Thyroid gland (tissue), 4 donors: ENCODE data around the gene HECTD3. TPM values are rescaled to one million over a fixed set of nuclear protein-coding genes. Genes with fewer than 3 reads are reported as not detected.
"Not testable (repeated sequence)": the region's sequence is repeated elsewhere in the genome, so short reads cannot be mapped to it uniquely, and the experiment has no call there.

Experiments
- DNase-seq, 2 donors: peaks; one replicate each; pipeline ENCODE4 v3.0.0-alpha.2; 2019
- H3K27ac ChIP-seq, 3 donors: fragments of 200-600 bp; sonication (generic); 1 replicate in 2 of 3; 2 replicates in 1 of 3; pipeline ENCODE4 v1.5.1; 2016 to 2019; ENCODE audit warnings: mild to moderate bottlenecking in 1 of 3, moderate library complexity in 1 of 3
- H3K27me3 ChIP-seq: fragments of 200-600 bp; sonication (generic); one replicate; pipeline ENCODE4 v1.5.1; 2019
- H3K36me3 ChIP-seq, 2 donors: fragments of 200-600 bp; sonication (generic); one replicate each; pipeline ENCODE4 v1.5.1; 2016 to 2019
- H3K4me1 ChIP-seq, 2 donors: fragments of 200-600 bp; sonication (generic); one replicate each; pipeline ENCODE4 v1.5.1; 2017 to 2019
- H3K4me3 ChIP-seq, 3 donors: fragments of 200-600 bp; sonication (generic); replicated peaks in 1 of 3; 1 replicate in 2 of 3; 2 replicates in 1 of 3; pipeline ENCODE4 v1.5.1; 2016; ENCODE audit warnings: mild to moderate bottlenecking in 1 of 3
- H3K9me3 ChIP-seq: fragments of 200-600 bp; sonication (generic); one replicate; pipeline ENCODE4 v1.5.1; 2017
- POLR2A ChIP-seq, 2 donors: fragments of 450-650 bp; IDR thresholded peaks; one replicate each; pipeline ENCODE4 v1.6.1; 2017; ENCODE audit warnings: antibody characterized with exemption in 2 of 2, mild to moderate bottlenecking in 2 of 2, moderate library complexity in 1 of 2
- WGBS, 2 donors: methylation state at CpG; one replicate each; pipeline ENCODE4 v1.1.5; 2017; 5-methylcytosine and 5-hydroxymethylcytosine counted together
- intact Hi-C: fragments of 100-400 bp; cut with DNase I; formaldehyde crosslinking; loops from one replicate; pipeline ENCODE4 v1.15.1; 2023
- total RNA-seq, 4 donors: library from RNA; depleted of rRNA; stranded (reverse); fragments of >200 nt; gene quantifications; one replicate each; pipeline ENCODE4 v1.2.3, GENCODE V29; 2016
- TF ChIP-seq, protein P1 (sequence below), 6 experiments: fragments of 200-600 bp in 3 of 6; fragments of 450-650 bp in 3 of 6; sonication (generic) in 3 of 6; IDR thresholded peaks; one replicate each; pipeline ENCODE4 v1.5.1; 2016 to 2019; ENCODE audit warnings: antibody characterized with exemption in 6 of 6, mild to moderate bottlenecking in 2 of 6, inconsistent platforms in 1 of 6, moderate library complexity in 1 of 6

The HECTD3 gene
- total RNA-seq, 4 donors from 2014 or later = 30.8 to 42.6 (median 38.1) TPM

DNA sequence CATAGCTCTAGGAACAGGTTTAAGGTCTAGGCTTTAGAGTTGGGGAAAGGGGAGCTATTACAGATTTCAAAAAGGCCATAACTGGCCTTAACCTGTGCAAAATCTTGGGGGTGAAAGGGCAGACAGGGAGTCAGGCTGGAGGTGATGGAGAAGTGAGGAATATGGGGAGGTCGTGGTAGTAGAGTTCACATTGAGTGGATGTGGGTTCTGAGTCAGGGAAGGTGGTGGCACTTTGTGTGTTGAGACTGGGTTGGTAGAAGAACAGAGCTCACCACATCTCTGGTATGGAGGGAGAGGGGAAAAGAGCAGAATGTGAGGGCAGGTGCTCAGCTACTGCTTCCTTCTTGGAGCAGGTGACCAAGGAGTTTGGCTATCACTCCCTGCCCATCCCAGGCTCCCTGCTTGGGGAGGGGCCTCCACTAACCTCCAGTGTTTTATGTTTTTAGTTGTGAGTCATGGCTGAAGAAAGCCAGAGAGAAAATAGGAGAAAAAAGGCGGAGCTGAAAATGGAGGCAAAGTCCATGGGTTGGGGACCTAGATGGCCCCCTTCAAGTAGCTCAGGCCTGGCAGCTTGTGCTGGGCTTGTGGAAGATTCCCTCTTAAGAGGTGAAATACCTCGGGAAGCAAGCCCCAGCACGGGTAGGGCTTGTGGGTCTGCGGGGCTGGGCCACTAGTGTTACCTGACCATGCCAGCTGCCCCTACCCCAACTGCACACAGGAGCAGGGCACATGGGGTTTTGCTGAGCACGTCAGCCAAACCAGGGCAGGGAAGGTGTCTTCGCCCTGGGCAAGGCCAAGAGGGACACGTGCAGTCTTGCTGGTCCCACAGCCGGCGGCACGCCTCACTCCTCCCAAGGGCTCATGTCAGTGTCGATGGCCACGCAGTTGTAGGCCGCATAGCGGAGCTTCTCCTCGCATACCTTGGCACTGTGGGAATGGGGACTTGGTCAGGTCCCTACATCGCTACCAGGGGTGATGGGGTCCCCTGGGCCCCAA, 8.2 kb downstream of the HECTD3 start:
- peaks cover 10 to 28% of the 10 kb centered on the region in 2 donors for H3K4me1 ChIP-seq
- intact Hi-C loops = no loop called here
- WGBS, 2 donors = 89 to 95% methylated on average over 14 to 16 of the region's 17 CpGs
- H3K36me3 ChIP-seq = peaks cover 51 to 53% of the 10 kb centered on the region in 2 donors
- TF ChIP-seq, protein P1, sequence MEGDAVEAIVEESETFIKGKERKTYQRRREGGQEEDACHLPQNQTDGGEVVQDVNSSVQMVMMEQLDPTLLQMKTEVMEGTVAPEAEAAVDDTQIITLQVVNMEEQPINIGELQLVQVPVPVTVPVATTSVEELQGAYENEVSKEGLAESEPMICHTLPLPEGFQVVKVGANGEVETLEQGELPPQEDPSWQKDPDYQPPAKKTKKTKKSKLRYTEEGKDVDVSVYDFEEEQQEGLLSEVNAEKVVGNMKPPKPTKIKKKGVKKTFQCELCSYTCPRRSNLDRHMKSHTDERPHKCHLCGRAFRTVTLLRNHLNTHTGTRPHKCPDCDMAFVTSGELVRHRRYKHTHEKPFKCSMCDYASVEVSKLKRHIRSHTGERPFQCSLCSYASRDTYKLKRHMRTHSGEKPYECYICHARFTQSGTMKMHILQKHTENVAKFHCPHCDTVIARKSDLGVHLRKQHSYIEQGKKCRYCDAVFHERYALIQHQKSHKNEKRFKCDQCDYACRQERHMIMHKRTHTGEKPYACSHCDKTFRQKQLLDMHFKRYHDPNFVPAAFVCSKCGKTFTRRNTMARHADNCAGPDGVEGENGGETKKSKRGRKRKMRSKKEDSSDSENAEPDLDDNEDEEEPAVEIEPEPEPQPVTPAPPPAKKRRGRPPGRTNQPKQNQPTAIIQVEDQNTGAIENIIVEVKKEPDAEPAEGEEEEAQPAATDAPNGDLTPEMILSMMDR (IDR thresholded peaks at IDR 0.05) = no peak
- TF ChIP-seq POLR2A (IDR thresholded peaks at IDR 0.05) = no peak
- DNase-seq = no peak
- no peaks in the 10 kb centered on the region for H3K27me3 ChIP-seq
- no peaks in the 10 kb centered on the region for H3K9me3 ChIP-seq
- H3K27ac ChIP-seq = peak overlapping the region in 1 of 3 donors; percentile 32
- H3K4me3 ChIP-seq = no peak overlapping the region

DNA sequence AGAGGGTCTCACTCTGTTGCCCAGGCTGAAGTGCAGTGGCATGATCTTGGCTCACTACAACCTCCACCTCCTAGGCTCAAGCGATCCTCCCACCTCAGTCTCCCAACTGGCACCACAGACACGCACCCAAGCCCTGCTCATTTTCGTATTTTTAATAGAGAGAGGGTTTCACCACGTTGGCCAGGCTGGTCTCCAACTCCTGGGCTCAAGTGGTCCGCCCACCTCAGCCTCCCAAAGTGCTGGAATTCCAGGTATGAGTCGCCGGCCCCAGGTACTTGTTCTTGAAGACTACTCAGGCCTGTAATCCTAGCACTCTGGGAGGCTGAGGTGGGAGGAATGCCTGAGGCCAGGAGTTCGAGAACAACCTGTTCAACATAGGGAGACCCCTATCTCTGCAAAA, 9.5 kb downstream of the HECTD3 start:
- H3K9me3 ChIP-seq, H3K4me3 ChIP-seq, intact Hi-C loops, H3K27me3 ChIP-seq: not testable (repeated sequence)
- Histone ChIP-seq H3K27ac (peak overlapping the region in 1 of 3 donors; percentile 68), H3K36me3 (peaks cover 37 to 40% of the 10 kb centered on the region in 2 donors), H3K4me1 (peaks cover 10 to 28% of the 10 kb centered on the region in 2 donors)
- 84 to 87% methylated on average over 8 of the region's 8 CpGs for WGBS, 2 donors
- peak in 1 of 2 donors; percentile 30 for DNase-seq

DNA sequence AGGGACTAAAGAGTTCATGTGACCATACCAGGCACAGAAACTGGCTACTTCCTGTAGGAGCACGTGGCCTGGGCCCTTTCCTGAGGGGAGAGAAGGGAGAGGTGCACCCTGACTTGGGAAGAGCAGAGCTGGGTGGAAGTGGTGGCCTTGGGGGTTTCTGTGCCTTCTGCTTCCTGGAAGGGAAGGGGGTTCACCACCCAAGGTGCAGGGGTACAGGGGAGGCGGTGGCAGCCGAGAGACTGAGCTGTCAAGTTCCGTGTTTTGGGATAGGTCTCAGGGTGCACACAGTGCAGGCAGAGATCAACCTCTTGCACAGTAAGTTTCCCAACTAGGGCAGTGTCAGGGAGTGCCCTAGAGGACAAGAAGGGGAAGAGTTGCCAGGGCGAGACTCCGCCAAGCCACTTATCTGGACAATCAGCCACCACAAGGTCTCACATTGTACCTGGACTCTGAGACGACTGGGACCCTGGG, 10.1 kb downstream of the HECTD3 start:
- H3K27me3 ChIP-seq = no peaks in the 10 kb centered on the region
- peak; percentile 65 to 68 for DNase-seq
- H3K4me3 ChIP-seq = no peak overlapping the region
- 65 to 73% methylated on average over 7 of the region's 7 CpGs for WGBS, 2 donors
- H3K27ac ChIP-seq = peak overlapping the region in 2 of 3 donors; percentile 21 to 68
- TF ChIP-seq POLR2A (IDR thresholded peaks at IDR 0.05) = no peak
- TF ChIP-seq, protein P1 (IDR thresholded peaks at IDR 0.05) = peak in 1 of 6 experiments; percentile 23
- H3K36me3 ChIP-seq = peaks cover 32 to 34% of the 10 kb centered on the region in 2 donors
- intact Hi-C loops = no loop called here
- H3K4me1 ChIP-seq = peaks cover 10 to 28% of the 10 kb centered on the region in 2 donors
- no peaks in the 10 kb centered on the region for H3K9me3 ChIP-seq

DNA sequence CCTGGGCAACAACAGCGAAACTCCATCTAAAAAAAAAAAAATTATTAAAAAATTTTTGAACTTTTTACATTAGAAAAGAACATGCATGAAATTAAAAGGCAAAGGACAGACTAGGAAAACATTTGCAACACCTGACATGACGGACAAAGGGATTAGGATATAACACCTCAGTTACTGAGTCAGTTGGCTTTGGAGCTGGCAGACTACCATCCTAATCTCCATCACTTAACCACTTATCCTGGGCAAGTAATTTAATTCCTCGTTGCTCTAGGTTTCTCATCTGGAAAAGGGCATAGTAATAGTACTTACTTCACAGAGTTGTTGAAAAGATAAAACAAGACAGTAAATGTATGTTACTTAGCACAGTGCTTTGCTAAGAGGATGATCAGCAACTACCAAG, 11.9 kb downstream of the HECTD3 start:
- 85 to 86% methylated on average over 3 of the region's 3 CpGs for WGBS, 2 donors
- Histone ChIP-seq H3K4me3 (no peak overlapping the region), H3K27ac (no peak overlapping the region), H3K9me3 (no peaks in the 10 kb centered on the region), H3K27me3 (no peaks in the 10 kb centered on the region), H3K4me1 (peaks cover 10 to 28% of the 10 kb centered on the region in 2 donors), H3K36me3 (peaks cover 13 to 16% of the 10 kb centered on the region in 2 donors)
- intact Hi-C loops = no loop called here
- DNase-seq = no peak
- TF ChIP-seq POLR2A (IDR thresholded peaks at IDR 0.05) = no peak
- TF ChIP-seq, protein P1 (IDR thresholded peaks at IDR 0.05) = no peak

DNA sequence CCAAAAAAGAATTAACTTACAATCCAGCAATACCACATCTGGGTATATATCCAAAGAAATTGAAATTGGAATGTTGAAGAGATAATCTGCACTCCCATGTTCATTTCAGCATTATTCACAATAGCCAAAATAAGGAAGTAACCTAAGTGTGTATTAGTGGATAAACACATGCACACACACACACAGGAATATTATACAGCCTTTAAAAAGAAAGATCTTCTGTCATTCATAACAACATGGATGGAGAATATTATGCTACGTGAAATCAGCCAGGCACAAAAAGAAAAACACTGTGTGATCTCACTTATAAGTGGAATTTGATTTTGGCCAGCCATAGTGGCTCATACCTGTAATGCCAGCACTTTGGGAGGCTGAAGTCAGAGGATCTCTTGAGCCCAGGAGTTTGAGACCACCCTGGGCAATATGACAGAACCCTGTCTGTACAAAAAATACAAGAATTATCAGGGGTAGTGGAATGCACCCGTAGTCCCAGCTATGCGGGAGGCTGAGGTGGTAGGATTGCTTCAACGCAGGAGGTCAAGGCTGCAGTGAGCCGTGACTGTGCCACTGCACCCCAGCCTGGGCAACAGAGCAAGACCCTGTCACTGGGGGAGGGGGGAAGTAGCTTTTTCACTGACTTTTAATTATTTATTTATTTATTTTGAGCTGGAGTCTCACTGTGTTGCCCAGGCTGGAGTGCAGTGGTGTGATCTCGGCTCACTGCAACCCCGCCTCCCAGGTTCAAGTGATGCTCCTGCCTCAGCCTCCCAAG, 15.5 kb downstream of the HECTD3 start:
- H3K27ac ChIP-seq = no peak overlapping the region
- no peaks in the 10 kb centered on the region for H3K36me3 ChIP-seq
- intact Hi-C loops = no loop called here
- no peak overlapping the region for H3K4me3 ChIP-seq
- WGBS, 2 donors = 82 to 92% methylated on average over 7 of the region's 7 CpGs
- H3K9me3 ChIP-seq = no peaks in the 10 kb centered on the region
- no peak for DNase-seq
- no peaks in the 10 kb centered on the region for H3K27me3 ChIP-seq
- no peak for TF ChIP-seq POLR2A (IDR thresholded peaks at IDR 0.05)
- TF ChIP-seq, protein P1 (IDR thresholded peaks at IDR 0.05) = no peak
- peaks cover 4 to 7% of the 10 kb centered on the region in 2 donors for H3K4me1 ChIP-seq
